HG02840 (cell line): ENCODE results near the gene FGF19.
"Not testable (repeated sequence)": the region's sequence is repeated elsewhere in the genome, so short reads cannot be mapped to it uniquely, and the experiment has no call there.

ENCODE experiments used
- ATAC-seq: cut with Tn5 transposase; IDR thresholded peaks from one replicate; pipeline ENCODE4 v1.9.1; 2021; ENCODE audit warnings: mild to moderate bottlenecking, moderate library complexity, moderate number of reproducible peaks; ENCODE audit not compliant: unreplicated experiment, low FRiP score

FGF19 gene

GRCh38 chr11:69697469-69697843 lies 6.4 kb downstream of the FGF19 start:
- no peak for ATAC-seq

DNA sequence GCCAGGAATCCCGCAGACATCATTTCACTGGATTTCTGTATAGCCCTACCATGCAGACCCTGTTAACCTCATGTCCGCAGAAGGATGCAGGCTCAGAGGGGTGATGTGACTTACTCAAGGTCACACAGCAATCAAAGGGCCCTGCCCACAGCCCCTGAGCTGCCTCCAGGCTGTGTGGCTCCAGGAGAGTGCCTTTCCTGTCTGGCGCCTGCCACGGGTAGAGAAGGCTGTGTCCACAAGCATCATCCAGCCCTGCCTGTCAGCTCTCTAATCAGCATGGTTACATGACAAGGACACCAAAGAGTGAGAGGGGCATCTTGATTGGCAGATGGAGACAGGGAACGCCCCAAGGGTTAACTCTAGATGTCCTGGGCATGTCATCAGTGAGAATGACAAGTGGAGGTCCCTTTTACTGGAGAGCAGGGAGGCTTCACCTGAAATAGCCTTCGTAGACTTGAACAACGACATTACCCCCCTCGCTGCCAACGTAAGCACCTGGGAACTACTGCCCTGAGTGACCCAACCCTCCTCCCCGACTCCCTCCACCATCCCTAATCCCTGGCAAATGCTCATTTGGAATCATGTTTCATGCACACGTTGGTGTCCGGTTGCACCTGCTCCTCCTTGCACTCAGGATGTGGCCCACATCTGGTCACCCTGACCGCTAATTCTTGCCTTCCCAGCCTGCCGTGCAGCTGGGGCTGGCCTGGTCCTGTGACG lies 6.9 kb downstream of the FGF19 start:
- ATAC-seq: no peak

GRCh38 chr11:69695995-69696394 lies 7.8 kb downstream of the FGF19 start:
- ATAC-seq: not testable (repeated sequence)

DNA sequence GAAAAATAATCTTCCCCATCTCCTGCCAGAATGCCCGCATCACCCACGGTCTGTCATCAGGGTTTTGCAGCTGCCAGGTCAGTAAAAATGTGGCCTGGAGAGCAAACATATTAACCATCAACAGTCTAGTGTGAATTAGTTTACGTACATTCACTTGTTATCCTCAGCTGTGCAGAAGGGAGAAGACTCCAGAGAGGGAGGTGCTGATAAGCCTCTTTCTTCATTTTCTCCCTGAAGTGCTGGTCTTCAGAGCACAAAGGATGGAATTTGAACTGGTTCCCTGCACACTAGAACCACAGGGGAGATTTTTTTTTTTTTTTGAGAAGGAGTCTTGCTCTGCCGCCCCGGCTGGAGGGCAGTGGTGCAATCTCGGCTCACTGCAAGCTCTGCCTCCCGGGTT lies 8.2 kb downstream of the FGF19 start:
- ATAC-seq: no peak

- no peak for ATAC-seq
Measured at GRCh38 chr11:69694781-69695180, 9.0 kb downstream of the FGF19 start.

DNA sequence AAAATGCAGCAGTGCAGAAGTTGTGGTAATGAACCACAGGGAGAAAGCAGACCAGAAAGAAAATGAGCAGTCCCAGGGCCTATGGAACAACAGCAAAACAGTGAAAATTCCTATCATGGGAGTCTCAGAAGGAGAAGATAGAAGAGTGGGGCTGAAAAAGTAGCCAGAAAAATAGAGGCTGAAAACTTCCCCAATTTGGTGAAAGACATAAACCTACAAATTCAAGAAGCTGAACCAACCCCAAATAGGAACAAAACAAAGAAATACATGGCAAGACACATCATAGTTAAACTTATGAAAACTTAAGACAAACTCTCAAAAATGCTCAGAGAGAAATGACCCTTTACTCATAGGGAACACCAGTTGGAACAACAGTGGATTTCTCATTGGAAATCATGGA lies 11.4 kb downstream of the FGF19 start:
- ATAC-seq: no peak

- ATAC-seq: no peak
Measured at GRCh38 chr11:69691463-69691862, 12.4 kb downstream of the FGF19 start.

- ATAC-seq: no peak
Measured at GRCh38 chr11:69689484-69690319, 14.1 kb downstream of the FGF19 start.

DNA sequence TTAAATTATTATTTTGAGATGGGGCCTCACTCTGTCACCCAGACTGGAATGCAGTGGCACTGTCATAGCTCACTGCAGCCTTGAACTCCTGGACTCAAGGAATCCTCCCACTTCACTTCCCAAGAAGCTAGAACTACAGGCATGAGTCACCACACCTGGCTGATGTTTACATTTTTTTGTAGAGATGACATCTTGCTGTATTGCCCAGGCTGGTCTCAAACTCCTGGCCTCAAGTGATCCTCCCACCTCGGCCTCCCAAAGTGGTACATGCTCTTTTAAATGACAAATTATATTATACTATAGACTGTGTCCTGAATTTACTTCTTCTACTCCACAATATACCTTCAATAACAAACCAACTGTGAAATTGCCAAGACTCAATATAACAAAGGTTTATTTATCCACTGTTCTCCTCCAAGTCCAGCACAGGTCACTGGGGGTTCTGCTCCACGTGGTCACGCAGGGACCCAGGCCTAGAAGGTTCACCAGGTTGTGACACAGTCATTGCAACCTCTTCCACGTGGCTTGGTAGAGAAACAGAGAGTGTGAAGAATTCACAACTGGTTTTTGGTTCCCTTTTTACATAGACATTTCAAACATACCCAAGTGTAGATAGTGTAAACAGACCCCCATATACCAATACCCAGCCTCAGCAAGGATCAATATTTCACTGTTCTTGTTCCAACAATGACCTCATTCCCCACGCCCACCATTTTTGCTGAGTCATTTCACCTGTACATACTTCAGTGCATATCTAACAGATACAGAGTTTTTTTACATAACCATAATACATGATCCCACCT lies 15.7 kb downstream of the FGF19 start:
- ATAC-seq: not testable (repeated sequence)

GRCh38 chr11:69686856-69687255 lies 17.0 kb downstream of the FGF19 start:
- no peak for ATAC-seq

DNA sequence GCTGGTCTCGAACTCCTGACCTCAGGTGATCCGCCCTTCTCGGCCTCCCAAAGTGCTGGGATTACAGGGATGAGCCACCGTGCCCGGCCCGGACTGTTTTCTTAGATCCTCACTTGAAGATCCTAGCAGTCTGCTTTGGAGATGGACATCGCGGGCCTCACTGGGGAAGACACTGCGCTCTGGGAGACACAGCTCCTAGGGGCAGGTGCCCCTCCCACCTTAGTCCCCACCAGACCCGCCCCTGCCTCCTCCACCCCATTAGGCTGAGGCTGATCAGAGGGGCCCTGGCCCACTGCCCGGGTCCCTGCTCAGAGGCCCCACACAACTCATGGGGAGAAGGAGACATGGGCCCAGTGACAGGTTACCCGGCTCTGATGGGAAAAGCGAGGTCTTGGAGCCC lies 17.4 kb downstream of the FGF19 start:
- ATAC-seq: no peak

DNA sequence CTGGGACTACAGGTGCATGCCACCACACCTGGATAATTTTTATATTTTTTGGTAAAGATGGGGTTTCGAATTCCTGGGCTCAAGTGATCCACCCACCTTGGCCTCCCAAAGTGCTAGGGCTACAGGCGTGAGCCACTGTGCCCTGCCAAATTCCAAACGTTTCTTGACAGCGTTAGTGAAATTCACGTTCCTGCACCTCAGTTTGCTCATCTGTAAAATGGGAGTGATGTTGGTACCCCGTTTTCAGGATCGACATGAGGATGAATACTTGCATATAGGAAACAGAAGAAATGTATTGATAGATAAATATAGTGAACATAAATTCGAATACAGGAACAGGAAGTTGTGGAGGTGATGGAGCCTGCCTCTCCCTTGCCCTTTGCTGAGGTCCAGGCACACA lies 18.5 kb downstream of the FGF19 start:
- no peak for ATAC-seq

DNA sequence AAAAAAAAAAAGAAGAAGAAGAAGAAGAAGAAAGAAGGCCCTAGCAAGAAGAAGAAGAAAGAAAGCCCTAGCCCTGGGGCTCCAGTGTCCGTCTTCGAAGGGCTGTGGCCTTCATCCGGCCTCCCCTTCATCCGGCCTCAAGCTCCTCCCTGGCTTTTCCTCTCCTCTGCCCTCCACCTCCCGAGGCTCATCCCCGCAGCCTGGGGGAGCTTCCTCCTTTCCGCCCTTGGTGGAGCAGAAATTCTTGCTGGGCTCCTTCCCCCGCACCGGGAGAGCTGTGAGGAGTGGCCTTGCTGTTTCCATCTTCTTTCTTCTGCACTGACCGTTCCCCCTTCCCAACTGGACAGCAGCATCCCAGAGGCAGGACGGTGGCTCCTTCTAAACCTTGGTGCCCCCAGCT lies 19.2 kb downstream of the FGF19 start:
- no peak for ATAC-seq

GRCh38 chr11:69683764-69684333 lies 20.0 kb downstream of the FGF19 start:
- no peak for ATAC-seq

- ATAC-seq: no peak
Measured at GRCh38 chr11:69682681-69683326, 21.0 kb downstream of the FGF19 start.

DNA sequence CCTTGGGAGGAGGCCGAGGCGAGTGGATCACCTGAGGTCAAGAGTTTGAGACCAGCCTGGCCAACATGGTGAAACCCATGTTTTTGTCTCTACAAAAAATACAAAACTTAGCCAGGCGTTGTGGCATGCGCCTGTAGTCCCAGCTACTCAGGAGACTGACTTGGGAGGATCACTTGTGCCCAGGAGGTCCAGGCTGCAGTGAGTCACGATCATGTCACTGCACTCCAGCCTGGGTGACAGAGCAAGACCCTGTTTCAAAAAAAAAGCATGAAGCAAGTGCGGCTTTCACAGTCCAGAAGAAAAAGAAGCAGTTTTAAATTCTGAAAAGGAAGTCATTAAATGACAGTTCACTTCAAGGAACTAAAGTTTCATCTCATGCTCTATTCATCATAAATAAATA lies 21.6 kb downstream of the FGF19 start:
- ATAC-seq: no peak

DNA sequence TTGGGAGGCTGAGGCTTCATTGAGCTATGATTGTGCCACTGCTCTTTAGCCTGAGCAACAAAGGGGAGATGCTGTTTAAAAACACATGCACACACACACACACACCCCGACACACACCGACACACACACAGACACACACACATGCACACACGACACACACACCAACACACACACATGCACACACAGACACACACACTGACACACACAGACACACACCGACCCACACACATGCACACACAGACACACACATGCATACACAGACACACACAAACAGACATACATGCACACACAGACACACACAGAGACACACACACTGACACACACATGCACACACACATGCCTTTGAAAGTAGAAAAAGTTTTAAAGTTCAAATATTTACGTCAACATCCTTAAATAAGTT lies 23.1 kb downstream of the FGF19 start:
- no peak for ATAC-seq

DNA sequence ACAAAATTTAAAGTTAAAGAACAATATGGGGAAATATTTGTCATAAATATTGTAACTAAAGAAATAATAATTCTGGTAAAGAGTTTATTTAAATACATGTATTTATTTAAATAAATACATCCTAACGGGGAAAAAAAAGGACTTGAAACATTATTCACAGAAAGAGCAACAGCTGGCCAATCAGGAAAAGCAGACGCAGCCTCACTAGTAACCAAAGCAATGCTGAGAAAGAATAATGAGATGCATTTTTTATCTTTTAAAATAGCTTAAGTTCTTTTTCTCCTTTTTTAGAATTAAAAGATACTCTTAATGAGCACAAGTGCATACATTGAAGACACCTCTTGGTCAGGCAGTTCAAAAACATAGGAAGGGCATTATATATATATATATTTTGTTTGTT lies 26.1 kb downstream of the FGF19 start:
- ATAC-seq: no peak

GRCh38 chr11:69674886-69675714 lies 28.7 kb downstream of the FGF19 start, which contains the start of gene LTO1:
TSS of gene LTO1 (minus strand) at chr11:69675353. CDS start at chr11:69675239, 114 bp downstream.
- ATAC-seq: peak; percentile 75
